ENCODE results near the gene DPT.

- TF ChIP-seq CTCF (IDR thresholded peaks at IDR 0.05) = no peak
- TF ChIP-seq JUN (CRISPR knock-in tag; IDR thresholded peaks at IDR 0.05) = no peak
- TF ChIP-seq SMAD4 (CRISPR knock-in tag; IDR thresholded peaks at IDR 0.05) = no peak
- no peak for TF ChIP-seq TCF7 (CRISPR knock-in tag; IDR thresholded peaks at IDR 0.05; ENCODE audit: low read depth)
- TF ChIP-seq PRDM15 (CRISPR knock-in tag; IDR thresholded peaks at IDR 0.05) = no peak
- TF ChIP-seq USF1 (CRISPR knock-in tag; IDR thresholded peaks at IDR 0.05) = no peak
- no peak for TF ChIP-seq ZNF671 (CRISPR knock-in tag; IDR thresholded peaks at IDR 0.05)
- no peak for TF ChIP-seq E2F1 (CRISPR knock-in tag; IDR thresholded peaks at IDR 0.05)
- no peak for TF ChIP-seq CBFB (CRISPR knock-in tag; IDR thresholded peaks at IDR 0.05; ENCODE audit: low read depth)
- no peak for TF ChIP-seq ETV6 (CRISPR knock-in tag; IDR thresholded peaks at IDR 0.05)
These were observed 33.5 kb upstream of the DPT start for GRCh38 chr1:168762473-168762872.

All from WTC11 (cell line).